HG02588 (cell line): ENCODE measurements around the gene BTRC.
"Not testable (repeated sequence)": the region's sequence is repeated elsewhere in the genome, so short reads cannot be mapped to it uniquely, and the experiment has no call there.

ENCODE experiments used
- ATAC-seq: cut with Tn5 transposase; IDR thresholded peaks from one replicate; pipeline ENCODE4 v1.9.1; 2021; ENCODE audit warnings: mild to moderate bottlenecking, moderate library complexity; ENCODE audit not compliant: unreplicated experiment

BTRC gene

DNA sequence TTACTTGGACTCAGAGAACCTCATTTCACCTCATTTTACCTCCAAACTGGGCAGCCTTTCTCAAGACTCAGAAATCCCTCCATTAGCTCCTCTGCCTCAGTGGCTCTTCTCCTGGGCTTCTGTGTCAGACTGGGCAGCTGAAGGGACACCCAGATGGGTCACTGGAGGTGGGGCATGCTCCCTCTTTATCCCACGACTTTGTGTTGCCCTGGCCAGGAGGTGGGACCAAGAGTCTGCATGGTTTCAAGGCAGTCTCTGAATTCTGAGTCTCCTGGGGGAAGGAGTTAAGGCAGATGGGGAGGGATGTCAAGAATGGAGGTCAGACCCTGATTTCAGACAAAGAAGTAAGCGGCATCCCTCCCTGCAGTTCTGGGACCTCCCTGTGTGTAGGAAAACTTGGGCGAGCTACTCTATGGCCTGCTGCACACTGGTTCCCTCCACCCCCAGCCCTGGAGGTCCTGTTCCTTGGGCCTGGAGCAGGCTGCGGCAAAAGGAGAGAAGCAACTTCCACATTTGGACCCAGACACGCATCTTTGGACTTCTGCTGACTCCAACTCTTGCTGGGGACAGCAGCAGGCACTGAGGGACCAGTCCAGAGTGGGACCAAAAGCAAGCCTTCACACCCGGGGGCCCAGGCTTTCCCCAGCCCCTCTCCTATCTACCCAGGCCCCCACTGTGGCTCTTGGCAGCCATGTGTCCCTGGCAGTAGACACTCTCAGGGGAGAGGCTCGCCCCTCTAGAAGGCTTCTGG is 223.3 kb downstream of the BTRC start:
- ATAC-seq, result no peak

DNA sequence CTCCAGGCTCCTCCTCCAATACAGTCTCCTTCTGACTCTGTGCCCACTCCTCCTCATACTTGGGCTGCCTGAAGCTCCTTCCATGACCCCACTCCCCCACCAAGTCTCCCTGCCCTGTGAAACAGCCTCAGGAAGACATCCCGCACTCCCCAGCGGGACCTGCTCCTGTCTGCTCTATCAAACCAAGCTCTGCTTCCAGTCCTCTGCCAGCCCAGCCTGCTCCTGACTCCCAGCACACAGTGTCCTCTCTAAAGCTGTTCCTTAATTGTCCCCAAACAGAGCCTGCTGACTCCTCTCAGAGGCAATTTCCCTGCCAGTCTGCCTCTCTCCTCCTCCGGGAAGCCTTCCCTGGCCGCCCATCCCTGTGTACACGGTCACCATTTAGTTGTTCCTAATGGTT is 224.2 kb downstream of the BTRC start:
- ATAC-seq, result no peak

DNA sequence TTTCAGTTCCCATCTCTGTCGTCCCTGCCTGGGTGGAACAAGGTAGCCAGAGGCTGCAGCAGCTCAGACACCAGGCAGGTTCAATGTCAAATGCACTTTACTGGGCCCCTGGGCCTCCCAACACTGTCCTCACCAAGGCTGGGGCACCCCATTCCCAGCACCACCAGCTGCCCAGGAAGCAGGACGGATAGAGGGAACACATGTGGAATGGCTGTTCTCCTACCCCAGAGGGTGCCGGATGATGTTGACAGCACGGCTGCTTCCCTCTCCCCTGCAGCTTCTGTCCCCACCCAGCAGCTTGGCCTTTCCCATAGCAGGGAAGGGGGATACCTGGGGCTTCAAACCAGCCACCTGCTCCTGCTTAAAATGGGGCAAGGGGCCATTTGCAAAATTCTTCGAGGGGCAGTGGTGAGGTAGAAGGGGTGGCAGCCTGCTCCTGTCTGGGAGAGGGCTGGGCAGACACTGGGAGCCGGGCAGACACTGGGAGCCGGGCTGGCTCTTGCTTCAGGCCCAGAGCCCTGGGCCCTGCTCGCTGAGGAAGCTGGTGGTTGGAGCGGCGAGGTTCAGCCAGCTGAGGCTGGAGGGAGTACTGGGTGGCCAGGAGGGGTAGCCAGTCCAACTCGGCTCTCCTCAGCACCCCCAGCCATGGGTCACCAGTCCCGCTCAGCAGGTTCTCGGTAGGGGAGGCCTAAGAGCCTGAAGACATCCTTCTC is 225.0 kb downstream of the BTRC start:
- ATAC-seq, result no peak

DNA sequence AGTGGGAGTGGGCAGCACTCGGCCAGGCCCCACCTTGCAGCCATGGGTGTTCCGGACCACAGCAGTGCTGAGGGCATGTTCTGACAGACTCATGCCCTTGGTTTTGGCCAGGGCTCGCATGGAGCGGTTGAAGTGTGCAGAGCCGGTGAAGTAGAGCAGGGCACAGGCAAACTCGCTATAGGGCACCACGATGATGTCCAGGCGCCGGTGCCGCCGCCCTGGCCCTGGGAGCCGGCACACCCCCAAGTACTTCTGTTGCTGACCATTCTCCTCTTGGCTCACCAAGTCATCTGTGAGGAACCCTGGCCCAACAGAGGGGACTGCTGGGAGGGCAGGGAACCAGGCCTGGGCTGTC is 225.5 kb downstream of the BTRC start:
- ATAC-seq, result no peak

DNA sequence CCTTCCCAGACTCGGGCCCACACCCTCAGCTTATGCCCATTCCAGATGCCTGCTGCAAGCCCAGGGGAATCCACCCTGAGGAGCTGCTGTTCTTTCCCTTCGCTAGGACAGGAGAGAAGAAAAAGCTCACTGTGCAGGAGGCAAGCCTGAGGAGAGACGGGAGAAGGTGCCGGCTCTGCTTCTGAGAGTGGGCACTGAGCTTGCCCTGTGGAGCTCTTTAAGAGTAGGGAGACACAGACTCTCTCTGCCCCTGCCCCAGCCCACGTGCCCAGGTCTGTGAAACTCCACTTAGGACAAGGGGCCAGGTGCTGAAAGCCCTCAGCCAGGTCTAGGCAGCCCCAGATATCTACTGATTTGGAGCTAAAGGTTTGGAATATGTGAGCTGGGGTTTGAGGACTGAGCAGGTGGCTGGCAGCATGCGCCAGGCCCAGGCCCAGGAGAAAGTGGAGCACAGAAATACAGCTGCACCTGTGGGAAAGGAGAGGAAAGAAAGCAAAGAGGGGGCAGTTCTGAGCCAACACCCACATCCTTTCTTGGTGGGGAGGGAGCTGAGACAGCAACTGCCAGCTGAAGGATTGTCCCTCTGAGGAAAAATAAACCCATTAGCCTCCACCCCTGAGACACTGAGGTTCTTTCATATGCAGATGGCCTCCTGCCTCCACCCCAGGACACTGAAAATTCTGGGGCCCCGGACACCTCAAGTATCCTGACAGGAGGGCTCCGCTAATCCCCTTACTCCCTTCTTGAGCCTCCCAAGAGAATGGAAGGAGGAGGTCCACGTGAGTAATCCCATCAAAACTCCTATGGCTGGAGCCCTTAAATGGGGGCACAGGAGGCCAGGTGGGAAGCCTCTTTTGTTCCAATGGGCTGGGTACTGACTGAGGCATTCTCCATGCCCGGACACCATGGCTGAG is 226.8 kb downstream of the BTRC start:
- ATAC-seq, result no peak

DNA sequence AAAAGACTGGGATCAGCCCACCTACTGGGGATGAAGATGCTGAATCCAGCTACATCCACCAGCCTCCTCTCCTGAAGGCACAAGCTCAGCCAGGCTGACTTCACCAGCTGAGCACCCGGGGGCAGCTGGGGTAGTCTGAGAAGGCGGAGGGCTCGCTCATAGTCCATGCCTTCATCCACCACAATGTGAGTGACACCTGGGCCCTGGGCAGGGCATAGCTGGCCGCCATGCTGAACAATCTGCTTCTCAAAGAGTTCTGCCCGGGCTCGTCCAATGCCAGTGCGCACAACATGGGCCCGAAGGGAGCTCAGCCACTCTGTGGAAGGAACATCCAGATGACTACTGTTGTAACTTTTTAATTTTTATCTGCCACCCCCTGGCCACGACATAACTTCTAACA is 231.9 kb downstream of the BTRC start:
- no peak for ATAC-seq

DNA sequence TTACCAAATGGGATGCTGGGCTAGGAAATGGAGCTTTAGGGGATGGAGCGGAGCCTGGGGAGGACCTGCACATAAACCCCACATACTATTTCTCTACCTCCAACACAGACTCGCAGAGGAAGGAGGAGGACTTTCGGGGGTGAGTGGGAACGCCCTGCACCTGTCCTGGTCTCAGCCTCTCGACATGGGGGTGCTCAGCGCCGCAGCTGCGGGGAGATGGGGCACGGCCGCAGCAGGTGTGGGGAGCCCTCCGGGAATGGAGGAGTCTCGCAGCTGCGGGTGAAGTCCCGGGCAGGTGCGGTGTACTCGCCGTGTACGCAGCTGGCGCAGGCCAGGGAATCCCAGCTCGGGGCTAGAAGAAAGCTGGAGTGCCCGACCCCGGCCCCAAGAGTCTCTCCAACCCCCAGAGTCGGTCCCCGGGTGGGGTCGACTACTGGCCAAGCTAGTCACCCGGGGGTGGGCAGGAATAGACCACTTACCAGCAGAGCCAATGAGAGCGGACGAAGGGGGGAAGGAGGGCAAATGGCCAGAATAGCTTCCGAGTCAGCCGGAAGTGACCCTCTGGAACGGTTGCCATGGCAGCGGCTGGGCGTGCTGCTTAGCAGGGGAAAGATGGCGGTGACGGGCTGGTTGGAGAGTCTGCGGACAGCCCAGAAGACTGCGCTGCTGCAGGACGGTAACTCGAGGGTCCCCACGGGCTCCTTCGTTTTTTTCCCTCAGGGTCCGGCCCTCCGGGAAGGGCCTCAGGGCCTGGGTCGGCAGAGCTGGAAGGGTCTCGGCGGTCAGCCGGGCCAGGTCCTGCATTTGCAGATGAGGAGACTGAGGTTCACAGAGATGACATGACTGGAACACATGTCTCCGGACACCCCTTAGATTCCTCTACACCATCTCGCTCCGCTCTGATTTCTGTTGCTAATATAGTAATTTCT is 234.0 kb downstream of the BTRC start, which contains the start of the genes DPCD and POLL:
Gene DPCD (plus strand): TSS at position 597 of the 929 bp plus-strand sequence. CDS start 16 bp downstream, at position 613.
Gene POLL (minus strand): TSS at position 533 of the 929 bp plus-strand sequence. CDS start 897 bp downstream, outside the sequence.
- ATAC-seq, result peak; percentile 96

DNA sequence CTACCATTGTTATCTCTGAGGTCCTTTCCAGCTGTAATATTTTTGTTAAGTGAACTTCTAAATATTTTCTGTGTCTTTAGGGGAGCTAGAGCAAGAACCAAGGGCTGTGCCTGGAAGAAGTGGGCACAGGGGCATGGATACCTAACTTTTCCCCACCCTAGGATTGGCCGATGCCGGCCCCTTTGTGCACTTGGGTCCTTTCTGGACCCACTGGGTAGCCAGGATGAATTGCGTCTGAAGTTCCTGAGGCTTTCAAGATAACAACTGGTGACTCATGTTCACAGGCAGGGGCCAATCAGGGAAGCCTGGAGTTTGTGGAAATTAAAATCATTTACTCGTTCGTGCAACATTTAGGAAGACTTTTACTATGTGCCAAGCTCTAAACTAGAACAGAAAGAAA is 234.9 kb downstream of the BTRC start:
- ATAC-seq, result no peak

DNA sequence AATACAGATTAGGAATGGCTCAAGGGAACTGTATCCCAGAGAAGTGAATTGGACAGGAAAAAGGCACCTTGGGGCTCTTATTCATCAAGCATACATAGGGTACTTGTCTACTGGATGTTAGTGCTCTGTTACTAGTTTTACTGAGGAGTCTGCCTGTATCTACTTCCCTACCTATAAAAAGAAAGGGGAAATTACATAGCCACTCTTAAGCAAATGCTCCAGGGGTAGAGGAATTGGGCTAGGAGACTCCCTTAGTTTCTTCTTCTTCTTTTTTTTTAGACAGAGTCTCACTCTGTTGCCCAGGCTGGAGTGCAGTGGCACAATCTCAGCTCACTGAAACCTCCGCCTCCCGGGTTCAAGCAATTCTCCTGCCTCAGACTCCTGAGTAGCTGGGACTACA is 239.4 kb downstream of the BTRC start:
- ATAC-seq, result not testable (repeated sequence)

DNA sequence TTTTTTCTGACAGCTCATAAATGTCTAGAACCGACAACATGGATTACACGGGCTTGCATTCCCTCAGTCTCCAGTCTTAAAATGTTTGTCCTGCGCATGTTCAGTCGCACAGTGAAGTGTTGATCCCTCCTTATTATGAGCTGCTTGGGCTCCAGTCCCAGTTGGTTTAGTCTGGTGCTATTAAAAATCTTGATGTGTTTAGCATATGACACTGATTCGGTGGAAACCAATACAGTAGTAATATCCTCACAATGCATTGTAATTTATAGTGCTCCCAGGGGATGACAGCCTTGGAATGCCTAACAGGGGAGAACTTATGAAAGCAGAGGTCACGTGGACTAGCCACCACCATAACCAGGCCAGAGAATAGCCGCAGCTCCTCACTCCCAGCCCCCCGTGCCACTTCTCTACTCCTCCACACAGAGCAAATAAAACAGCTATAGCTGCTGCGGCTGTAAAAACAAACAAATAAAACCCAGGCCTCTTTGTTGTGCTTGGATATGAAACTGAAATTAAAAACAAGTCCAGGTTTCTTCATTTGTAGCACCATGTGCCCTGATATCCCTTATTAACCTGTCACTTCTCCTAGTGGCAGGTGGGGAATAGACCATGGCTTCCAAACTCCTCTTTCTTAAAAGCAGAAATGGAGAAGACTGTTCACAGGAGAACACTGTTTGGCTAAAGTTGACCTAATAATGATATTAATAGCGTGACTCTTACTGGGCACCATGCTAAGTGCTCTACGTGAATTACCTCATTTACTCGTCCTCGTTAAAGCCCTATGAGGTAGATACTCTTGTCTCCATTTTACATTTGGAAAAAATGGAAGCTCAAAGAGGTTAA is 241.8 kb downstream of the BTRC start:
- ATAC-seq, result no peak

DNA sequence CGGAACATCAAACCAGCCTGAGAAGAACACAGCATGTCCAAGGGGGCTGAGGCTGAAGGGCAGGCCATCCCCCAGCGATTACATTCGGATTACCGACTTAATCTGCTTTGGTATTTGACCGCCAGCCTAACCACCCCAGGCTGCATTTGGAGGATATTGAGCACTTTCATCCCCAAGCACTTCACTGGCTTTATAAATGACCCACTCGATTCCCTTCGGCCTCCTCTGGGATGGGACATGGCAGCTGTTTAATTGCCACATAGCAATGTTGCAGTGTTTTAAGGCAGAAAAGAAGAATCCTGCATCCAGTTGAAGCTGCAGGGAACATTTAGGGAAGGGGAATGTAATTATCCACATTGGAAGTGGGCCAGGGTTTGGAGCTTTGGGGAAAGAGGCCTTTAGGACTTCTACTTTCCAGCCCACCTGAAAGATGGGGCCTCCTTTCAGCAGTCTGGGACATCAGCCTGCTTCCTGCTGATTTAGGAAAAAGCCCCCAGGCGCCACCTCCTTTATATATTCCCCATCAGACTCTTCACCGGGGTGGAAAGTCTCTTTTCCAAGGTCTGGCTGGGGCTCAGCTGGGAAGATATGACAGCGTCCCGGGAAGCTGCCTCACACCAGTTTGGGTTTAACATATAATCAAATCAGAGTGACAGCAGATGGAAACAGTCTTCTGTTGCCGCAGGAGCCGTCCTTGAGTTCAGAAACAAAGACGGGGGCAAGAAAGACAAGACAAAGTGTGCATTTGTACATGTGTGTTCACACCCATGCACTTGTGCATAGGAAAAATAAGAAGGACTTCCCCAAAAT is 243.3 kb downstream of the BTRC start:
- no peak for ATAC-seq

DNA sequence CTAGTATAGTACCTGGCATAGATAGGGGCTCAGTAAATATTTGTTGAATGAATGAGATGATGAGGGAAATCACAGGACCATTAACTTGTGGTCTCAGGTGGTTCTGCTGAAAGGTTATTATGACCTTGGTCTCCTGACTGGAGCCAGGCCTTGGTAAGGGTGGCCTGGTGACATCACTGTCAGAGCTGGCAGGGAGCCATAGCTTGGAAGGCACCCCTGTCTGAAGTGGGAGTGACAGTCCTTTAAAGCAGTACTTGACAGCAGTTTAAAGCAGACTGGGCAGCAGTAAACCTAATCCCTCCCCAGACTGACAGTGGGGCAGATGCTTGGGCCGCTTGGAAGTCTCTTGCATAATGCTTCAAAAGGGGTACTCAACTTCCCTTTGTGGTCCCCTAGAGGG is 247.6 kb downstream of the BTRC start:
- ATAC-seq, result no peak

DNA sequence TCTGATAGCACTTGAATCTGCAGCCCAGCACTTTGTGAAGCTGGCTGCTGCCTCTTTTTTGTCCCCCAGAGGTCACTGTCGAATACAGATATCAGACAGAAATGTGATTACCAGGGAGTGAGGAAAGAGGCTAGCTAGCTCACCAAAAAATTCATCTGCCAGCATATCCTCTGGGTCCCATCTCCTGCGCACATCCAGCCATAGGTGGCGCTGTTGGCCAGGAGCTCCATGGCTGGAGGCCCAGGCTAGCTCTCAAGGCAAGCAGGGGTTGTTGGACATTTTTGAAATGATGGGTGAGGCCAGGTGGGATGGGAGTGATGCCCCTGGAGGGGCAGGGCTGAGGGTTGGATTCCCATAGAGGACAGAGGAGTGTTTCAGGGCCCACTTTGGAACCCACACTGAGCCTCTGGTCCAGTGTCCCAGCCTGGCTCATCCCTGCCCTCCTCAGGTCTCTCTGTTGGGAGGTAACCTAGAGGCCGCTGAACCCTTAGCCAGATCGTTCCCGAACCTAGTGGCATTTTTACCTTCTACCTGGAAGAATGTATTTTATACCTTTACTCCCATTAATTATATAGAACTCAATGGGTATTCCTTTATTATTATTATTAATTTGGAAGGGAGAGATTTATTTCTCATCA is 248.9 kb downstream of the BTRC start:
- ATAC-seq, result peak; percentile 58
